H9 (cell line): Measurements from ENCODE around the gene TMEM190. TPM values are rescaled to one million over a fixed set of nuclear protein-coding genes. Genes with fewer than 3 reads are reported as not detected.

ENCODE experiments used
- DNase-seq: peaks from one replicate; pipeline ENCODE4 v3.0.0-alpha.2; 2017
- H2AFZ ChIP-seq: one replicate; pipeline ENCODE4 v1.6.1; 2013; ENCODE audit warnings: mild to moderate bottlenecking, low read length, control low read depth, moderate library complexity
- H2AK5ac ChIP-seq: 2 replicates; pipeline ENCODE4 v1.6.1; 2013; ENCODE audit warnings: low read length, control low read depth, mixed read lengths; ENCODE audit not compliant: insufficient read length
- H2BK120ac ChIP-seq: one replicate; pipeline ENCODE4 v1.6.1; 2013; ENCODE audit warnings: low read depth, mild to moderate bottlenecking, low read length, control low read depth, inconsistent platforms; ENCODE audit not compliant: poor library complexity, severe bottlenecking
- H2BK12ac ChIP-seq: 2 replicates; pipeline ENCODE4 v1.6.1; 2013; ENCODE audit warnings: low read length, control low read depth, mixed read lengths, low read depth; ENCODE audit not compliant: insufficient read length
- H2BK15ac ChIP-seq: 2 replicates; pipeline ENCODE4 v1.6.1; 2013; ENCODE audit warnings: low read depth, low read length, control low read depth
- H2BK20ac ChIP-seq: one replicate; pipeline ENCODE4 v1.6.1; 2013; ENCODE audit warnings: low read depth, mild to moderate bottlenecking, low read length, control low read depth, inconsistent platforms; ENCODE audit not compliant: poor library complexity, severe bottlenecking
- H2BK5ac ChIP-seq: 2 replicates; pipeline ENCODE4 v1.6.1; 2013; ENCODE audit warnings: low read length, control low read depth, mixed read lengths; ENCODE audit not compliant: insufficient read length
- H3K14ac ChIP-seq: 2 replicates; pipeline ENCODE4 v1.6.1; 2013; ENCODE audit warnings: low read length, control low read depth; ENCODE audit not compliant: insufficient read depth
- H3K18ac ChIP-seq: 2 replicates; pipeline ENCODE4 v1.6.1; 2013; ENCODE audit warnings: low read depth, mild to moderate bottlenecking, mixed read lengths, low read length, control low read depth; ENCODE audit not compliant: insufficient read length
- H3K23ac ChIP-seq: 2 replicates; pipeline ENCODE4 v1.6.1; 2013; ENCODE audit warnings: low read length, control low read depth, mixed read lengths, low read depth; ENCODE audit not compliant: insufficient read length
- H3K23me2 ChIP-seq: 2 replicates; pipeline ENCODE4 v1.6.1; 2013; ENCODE audit warnings: low read depth, mild to moderate bottlenecking, mixed read lengths, low read length, control low read depth; ENCODE audit not compliant: insufficient read length, poor library complexity, severe bottlenecking
- H3K27ac ChIP-seq: 2 replicates; pipeline ENCODE4 v1.5.1; 2013; ENCODE audit warnings: low read length, control low read depth, mixed read lengths, low read depth; ENCODE audit not compliant: insufficient read length
- H3K27me3 ChIP-seq: 2 replicates; pipeline ENCODE4 v1.6.1; 2013; ENCODE audit warnings: low read length, control low read depth, inconsistent platforms; ENCODE audit not compliant: insufficient read depth
- H3K4ac ChIP-seq: 2 replicates; pipeline ENCODE4 v1.6.1; 2013; ENCODE audit warnings: low read depth, mild to moderate bottlenecking, control low read depth, inconsistent platforms, low read length, moderate library complexity
- H3K4me1 ChIP-seq: 2 replicates; pipeline ENCODE4 v1.6.1; 2013; ENCODE audit warnings: low read length, control low read depth, inconsistent platforms; ENCODE audit not compliant: insufficient read depth
- H3K4me2 ChIP-seq: 2 replicates; pipeline ENCODE4 v1.6.1; 2013; ENCODE audit warnings: low read length, control low read depth, mixed read lengths; ENCODE audit not compliant: insufficient read length, insufficient read depth
- H3K56ac ChIP-seq: 2 replicates; pipeline ENCODE4 v1.6.1; 2013; ENCODE audit warnings: low read depth, mild to moderate bottlenecking, mixed read lengths, low read length, control low read depth; ENCODE audit not compliant: insufficient read length
- H3K79me1 ChIP-seq: 2 replicates; pipeline ENCODE4 v1.6.1; 2013; ENCODE audit warnings: low read depth, mild to moderate bottlenecking, moderate library complexity, low read length, control low read depth, inconsistent platforms; ENCODE audit not compliant: insufficient read depth, poor library complexity, severe bottlenecking
- H3K79me2 ChIP-seq: 2 replicates; pipeline ENCODE4 v1.6.1; 2013; ENCODE audit warnings: low read length, control low read depth, inconsistent platforms; ENCODE audit not compliant: insufficient read depth
- H3K9ac ChIP-seq: 2 replicates; pipeline ENCODE4 v1.6.1; 2013; ENCODE audit warnings: low read length, control low read depth, mixed read lengths; ENCODE audit not compliant: insufficient read length; ENCODE audit errors: extremely low read depth
- H3K9me3 ChIP-seq: one replicate; pipeline ENCODE4 v1.6.1; 2013; ENCODE audit warnings: low read depth, low read length, inconsistent platforms; ENCODE audit not compliant: control insufficient read depth
- H3T11ph ChIP-seq: one replicate; pipeline ENCODE4 v1.6.1; 2013; ENCODE audit warnings: mild to moderate bottlenecking, low read length, control low read depth, inconsistent platforms
- H4K20me1 ChIP-seq: one replicate; pipeline ENCODE4 v1.6.1; 2013; ENCODE audit not compliant: control insufficient read depth, insufficient read length, insufficient read depth
- H4K5ac ChIP-seq: 2 replicates; pipeline ENCODE4 v1.6.1; 2013; ENCODE audit warnings: low read depth, mild to moderate bottlenecking, mixed read lengths, low read length, control low read depth; ENCODE audit not compliant: insufficient read length
- H4K8ac ChIP-seq: replicated peaks from 2 replicates; pipeline ENCODE4 v1.6.1; 2013; ENCODE audit warnings: low read length, control low read depth, mixed read lengths, low read depth; ENCODE audit not compliant: insufficient read length
- H4K91ac ChIP-seq: 2 replicates; pipeline ENCODE4 v1.6.1; 2013; ENCODE audit warnings: low read depth, mild to moderate bottlenecking, moderate library complexity, mixed read lengths, low read length, control low read depth; ENCODE audit not compliant: insufficient read length
- H3K27ac Mint-ChIP-seq, 3 experiments: 2 replicates in 2 of 3; 3 replicates in 1 of 3; pipeline ENCODE4 v1.8.0; 2020 to 2021; ENCODE audit warnings: mixed read lengths in 3 of 3, mild to moderate bottlenecking in 1 of 3, moderate library complexity in 1 of 3
- H3K27me3 Mint-ChIP-seq: 2 replicates; pipeline ENCODE4 v1.8.0; 2021; ENCODE audit warnings: low read depth, mild to moderate bottlenecking, moderate library complexity, mixed read lengths
- H3K36me3 Mint-ChIP-seq, 3 experiments: 2 replicates in 2 of 3; 3 replicates in 1 of 3; pipeline ENCODE4 v1.8.0; 2020 to 2021; ENCODE audit warnings: low read depth in 3 of 3, mixed read lengths in 3 of 3; ENCODE audit not compliant: insufficient read depth in 1 of 3
- H3K4me1 Mint-ChIP-seq, 2 experiments: 2 replicates each; pipeline ENCODE4 v1.8.0; 2020; ENCODE audit warnings: mixed read lengths in 2 of 2
- H3K4me3 Mint-ChIP-seq, 2 experiments: 2 replicates in 1 of 2; 3 replicates in 1 of 2; pipeline ENCODE4 v1.8.0; 2020 to 2021; ENCODE audit warnings: mild to moderate bottlenecking in 2 of 2, mixed read lengths in 2 of 2, moderate library complexity in 1 of 2
- H3K9me3 Mint-ChIP-seq, 2 experiments: 2 replicates in 1 of 2; 3 replicates in 1 of 2; pipeline ENCODE4 v1.8.0; 2020; ENCODE audit warnings: mild to moderate bottlenecking in 2 of 2, mixed read lengths in 2 of 2, moderate library complexity in 1 of 2
- CTCF ChIP-seq: fragments of 200-600 bp; sonication (generic); conservative IDR thresholded peaks from 3 replicates; pipeline ENCODE4 v1.8.0; 2021; ENCODE audit warnings: antibody characterized with exemption, mild to moderate bottlenecking
- WGBS: extraction: QIAGEN DNeasy Blood & Tissue Kit; methylation state at CpG from one replicate; pipeline ENCODE4 v1.1.7; 2013; ENCODE audit warnings: missing lambda C conversion rate, low lambda C conversion rate, mixed read lengths; ENCODE audit not compliant: insufficient read length; ENCODE audit errors: extremely low coverage; 5-methylcytosine and 5-hydroxymethylcytosine counted together
- total RNA-seq: library from RNA; stranded (reverse); gene quantifications from 2 replicates; pipeline ENCODE4 v1.2.1, GENCODE V29; 2021

Gene TMEM190
- total RNA-seq, 1 experiment from 2014 or later: 1.5 TPM

GRCh38 chr19:55398200-55398925 is 21.7 kb downstream of the TMEM190 start:
- H4K91ac ChIP-seq: no peak overlapping the region
- no peak overlapping the region for H2BK5ac ChIP-seq
- no peak overlapping the region for H2BK120ac ChIP-seq
- no peak overlapping the region for H2BK12ac ChIP-seq
- no peak overlapping the region for H3K18ac ChIP-seq
- no peak overlapping the region for H4K5ac ChIP-seq
- DNase-seq: no peak
- no peak overlapping the region for H2BK20ac ChIP-seq
- no peak for TF ChIP-seq CTCF
- H3K4me3 Mint-ChIP-seq: peak overlapping the region in 1 of 2 experiments; percentile 45; a peak in 1 of 5 replicates
- H3K56ac ChIP-seq: no peak overlapping the region
- H2AK5ac ChIP-seq: no peak overlapping the region
- H3K27me3 Mint-ChIP-seq: peaks cover 8% of the 10 kb centered on the region
- H3K4ac ChIP-seq: no peak overlapping the region
- no peak overlapping the region for H2BK15ac ChIP-seq
- no peaks in the 10 kb centered on the region; the same call in 1 of the 2 replicates for H3K4me1 ChIP-seq
- no peak overlapping the region for H3K4me2 ChIP-seq
- H3K27me3 ChIP-seq: no peaks in the 10 kb centered on the region
- no peak overlapping the region for H4K8ac ChIP-seq
- no peaks in the 10 kb centered on the region for H3K23me2 ChIP-seq
- peak overlapping the region in 1 of 3 experiments; percentile 96; a peak in 1 of 7 replicates for H3K27ac Mint-ChIP-seq
- H3K27ac ChIP-seq: no peak overlapping the region
- H3K4me1 Mint-ChIP-seq: peaks cover 9 to 22% of the 10 kb centered on the region in 2 experiments
- H3K9ac ChIP-seq: no peak overlapping the region
- H3K23ac ChIP-seq: no peak overlapping the region
- no peaks in the 10 kb centered on the region for H3K9me3 Mint-ChIP-seq
- H3K79me2 ChIP-seq: no peaks in the 10 kb centered on the region
- no peak overlapping the region for H2AFZ ChIP-seq
- H3T11ph ChIP-seq: no peak overlapping the region
- no CpG with 5 or more reads among the region's 12 CpGs for WGBS
- no peaks in the 10 kb centered on the region for H3K79me1 ChIP-seq
- H3K9me3 ChIP-seq: no peaks in the 10 kb centered on the region
- peaks cover 21 to 29% (median 25%) of the 10 kb centered on the region in 3 experiments; a peak in 6 of 7 replicates for H3K36me3 Mint-ChIP-seq
- H4K20me1 ChIP-seq: no peaks in the 10 kb centered on the region
- H3K14ac ChIP-seq: no peak overlapping the region
